GM10248 (cell line): ENCODE data around the gene GIMAP7.
"Not testable (repeated sequence)": the region's sequence is repeated elsewhere in the genome, so short reads cannot be mapped to it uniquely, and the experiment has no call there.

Experiments
- CTCF ChIA-PET: fragments of 300-600 bp; sonication (Branson Sonifier 250); formaldehyde crosslinking; extraction: SDS; loops from one replicate; lab custom pipeline; 2021; ENCODE audit warnings: antibody characterized with exemption; lab: Yijun Ruan, JAX
- POLR2A ChIA-PET: fragments of 350-650 bp; sonication (Branson Sonifier 250); formaldehyde crosslinking; extraction: SDS; loops from one replicate; lab custom pipeline; 2020; ENCODE audit warnings: antibody characterized with exemption; lab: Yijun Ruan, JAX
- DNase-seq: peaks from one replicate; pipeline ENCODE4 v3.0.0; 2012; ENCODE audit errors: extremely low spot score
- CTCF ChIP-seq: IDR thresholded peaks from 2 replicates; pipeline ENCODE4 v1.5.1; 2012; ENCODE audit warnings: mild to moderate bottlenecking, low read depth; ENCODE audit errors: extremely low read depth, missing control alignments, control extremely low read depth

GIMAP7 gene

GRCh38 chr7:150511048-150511447 is 3.6 kb upstream of the GIMAP7 start:
- no peak for DNase-seq
- POLR2A ChIA-PET, result no interaction called here
- CTCF ChIA-PET, result no interaction called here
- TF ChIP-seq CTCF, result no peak

GRCh38 chr7:150513758-150514157 is 914 bp upstream of the GIMAP7 start:
- TF ChIP-seq CTCF, result no peak
- no peak for DNase-seq
- POLR2A ChIA-PET, result no interaction called here
- CTCF ChIA-PET, result interaction anchor here (1.4 kb wide), 1 partner anchor 209 kb away, joined by 3 read pairs; no protein-coding TSS in a partner anchor

GRCh38 chr7:150515248-150516147 is 826 bp downstream of the GIMAP7 start:
- no peak for TF ChIP-seq CTCF
- ChIA-PET POLR2A (no interaction called here), CTCF (interaction anchor here (1.0 to 2.0 kb wide), 6 partner anchors 10 to 240 kb away, joined by 3 to 6 read pairs (median 4); no protein-coding TSS in a partner anchor)
- no peak for DNase-seq

GRCh38 chr7:150516956-150517745 is 2.5 kb downstream of the GIMAP7 start:
- no peak for TF ChIP-seq CTCF
- POLR2A ChIA-PET, result no interaction called here
- CTCF ChIA-PET, result no interaction called here
- no peak for DNase-seq

GRCh38 chr7:150519310-150519709 is 4.6 kb downstream of the GIMAP7 start:
- TF ChIP-seq CTCF, result no peak
- ChIA-PET POLR2A (no interaction called here), CTCF (no interaction called here)
- DNase-seq, result no peak

- no peak for DNase-seq
- POLR2A ChIA-PET, result no interaction called here
- TF ChIP-seq CTCF, result no peak
- CTCF ChIA-PET, result no interaction called here
Measured at GRCh38 chr7:150520145-150520544, 5.5 kb downstream of the GIMAP7 start.

GRCh38 chr7:150522931-150523330 is 8.3 kb downstream of the GIMAP7 start:
- DNase-seq, CTCF ChIA-PET, POLR2A ChIA-PET: not testable (repeated sequence)
